ENCODE data around the gene MYBPC1. TPM values are rescaled to one million over a fixed set of nuclear protein-coding genes. Genes with fewer than 3 reads are reported as not detected.

MYBPC1 gene
- total RNA-seq, 1 donor from 2014 or later = not detected

- peaks cover 13% of the 10 kb centered on the region for H3K4me1 Mint-ChIP-seq
- no peaks in the 10 kb centered on the region for H3K36me3 Mint-ChIP-seq (ENCODE audit: low read depth)
- DNase-seq (ENCODE audit: low read depth, low spot score) = no peak
- no peaks in the 10 kb centered on the region for H3K9me3 Mint-ChIP-seq
- TF ChIP-seq, protein P1, sequence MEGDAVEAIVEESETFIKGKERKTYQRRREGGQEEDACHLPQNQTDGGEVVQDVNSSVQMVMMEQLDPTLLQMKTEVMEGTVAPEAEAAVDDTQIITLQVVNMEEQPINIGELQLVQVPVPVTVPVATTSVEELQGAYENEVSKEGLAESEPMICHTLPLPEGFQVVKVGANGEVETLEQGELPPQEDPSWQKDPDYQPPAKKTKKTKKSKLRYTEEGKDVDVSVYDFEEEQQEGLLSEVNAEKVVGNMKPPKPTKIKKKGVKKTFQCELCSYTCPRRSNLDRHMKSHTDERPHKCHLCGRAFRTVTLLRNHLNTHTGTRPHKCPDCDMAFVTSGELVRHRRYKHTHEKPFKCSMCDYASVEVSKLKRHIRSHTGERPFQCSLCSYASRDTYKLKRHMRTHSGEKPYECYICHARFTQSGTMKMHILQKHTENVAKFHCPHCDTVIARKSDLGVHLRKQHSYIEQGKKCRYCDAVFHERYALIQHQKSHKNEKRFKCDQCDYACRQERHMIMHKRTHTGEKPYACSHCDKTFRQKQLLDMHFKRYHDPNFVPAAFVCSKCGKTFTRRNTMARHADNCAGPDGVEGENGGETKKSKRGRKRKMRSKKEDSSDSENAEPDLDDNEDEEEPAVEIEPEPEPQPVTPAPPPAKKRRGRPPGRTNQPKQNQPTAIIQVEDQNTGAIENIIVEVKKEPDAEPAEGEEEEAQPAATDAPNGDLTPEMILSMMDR (conservative IDR thresholded peaks at IDR 0.05) = no peak
- H3K4me3 Mint-ChIP-seq = no peak overlapping the region
- no peak overlapping the region for H3K27ac Mint-ChIP-seq (ENCODE audit: unreplicated experiment)
- peaks cover 10% of the 10 kb centered on the region for H3K27me3 Mint-ChIP-seq (ENCODE audit: low read depth)
These were observed 96.8 kb downstream of the MYBPC1 start for GRCh38 chr12:101691503-101692096.

DNA sequence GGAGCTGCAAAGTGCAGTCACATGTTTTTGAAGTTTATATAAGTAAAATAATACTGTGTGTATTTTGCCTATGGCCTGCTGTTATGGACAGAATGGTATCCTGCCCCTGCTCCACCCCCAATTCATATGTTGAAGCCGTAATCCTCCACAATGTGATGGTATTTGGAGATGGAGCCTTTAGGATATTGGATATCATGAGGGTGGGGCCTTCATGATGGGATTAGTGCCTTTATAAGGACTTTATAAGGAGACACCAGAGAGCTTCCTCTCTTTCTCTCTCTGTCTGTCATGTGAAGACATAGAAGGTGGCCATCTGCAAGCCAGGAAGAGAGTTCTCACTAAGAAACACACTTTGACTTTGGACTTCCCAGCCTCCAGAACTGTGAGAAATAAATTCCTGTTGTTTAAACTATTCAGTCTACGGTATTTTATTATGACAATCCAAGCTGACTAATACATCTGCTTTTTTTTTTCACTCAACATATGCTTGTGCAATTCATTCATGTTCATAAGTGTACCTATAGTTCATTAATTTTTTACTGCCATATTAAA, 99.6 kb downstream of the MYBPC1 start:
- H3K9me3 Mint-ChIP-seq = no peaks in the 10 kb centered on the region
- H3K4me3 Mint-ChIP-seq = no peak overlapping the region

DNA sequence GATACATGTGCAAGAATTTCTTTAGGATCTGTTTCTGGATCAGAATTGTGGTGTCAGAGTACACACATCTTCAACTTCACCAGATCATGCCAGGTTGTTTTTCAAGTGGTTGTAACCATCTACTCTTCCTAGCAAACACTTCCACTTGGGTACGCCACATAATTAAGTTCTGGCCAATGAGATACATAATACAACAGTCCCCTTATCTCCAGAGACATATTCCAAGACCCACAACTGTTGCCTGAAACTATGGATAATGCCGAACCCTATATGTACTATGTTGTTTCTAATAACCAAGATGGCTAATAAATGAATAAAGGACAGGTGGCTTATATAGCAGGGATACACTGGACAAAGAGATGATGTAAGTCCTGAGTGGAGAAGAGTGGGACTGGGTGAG, 100.2 kb downstream of the MYBPC1 start:
- H3K4me3 Mint-ChIP-seq = peak overlapping the region; percentile 92
- peaks cover 33% of the 10 kb centered on the region for H3K4me1 Mint-ChIP-seq
- TF ChIP-seq, protein P1 (conservative IDR thresholded peaks at IDR 0.05) = no peak
- no peak for DNase-seq (ENCODE audit: low read depth, low spot score)
- no peak overlapping the region for H3K27ac Mint-ChIP-seq (ENCODE audit: unreplicated experiment)
- no peaks in the 10 kb centered on the region for H3K36me3 Mint-ChIP-seq (ENCODE audit: low read depth)
- H3K9me3 Mint-ChIP-seq = no peaks in the 10 kb centered on the region
- peaks cover 10% of the 10 kb centered on the region for H3K27me3 Mint-ChIP-seq (ENCODE audit: low read depth)

More for the DNA sequence above, 99.6 kb downstream of the MYBPC1 start:
- no peak overlapping the region for H3K27ac Mint-ChIP-seq (ENCODE audit: unreplicated experiment)
- DNase-seq (ENCODE audit: low read depth, low spot score) = no peak
- H3K36me3 Mint-ChIP-seq (ENCODE audit: low read depth) = no peaks in the 10 kb centered on the region
- H3K4me1 Mint-ChIP-seq = peaks cover 28% of the 10 kb centered on the region
- TF ChIP-seq, protein P1 (conservative IDR thresholded peaks at IDR 0.05) = no peak
- H3K27me3 Mint-ChIP-seq (ENCODE audit: low read depth) = peaks cover 10% of the 10 kb centered on the region

DNA sequence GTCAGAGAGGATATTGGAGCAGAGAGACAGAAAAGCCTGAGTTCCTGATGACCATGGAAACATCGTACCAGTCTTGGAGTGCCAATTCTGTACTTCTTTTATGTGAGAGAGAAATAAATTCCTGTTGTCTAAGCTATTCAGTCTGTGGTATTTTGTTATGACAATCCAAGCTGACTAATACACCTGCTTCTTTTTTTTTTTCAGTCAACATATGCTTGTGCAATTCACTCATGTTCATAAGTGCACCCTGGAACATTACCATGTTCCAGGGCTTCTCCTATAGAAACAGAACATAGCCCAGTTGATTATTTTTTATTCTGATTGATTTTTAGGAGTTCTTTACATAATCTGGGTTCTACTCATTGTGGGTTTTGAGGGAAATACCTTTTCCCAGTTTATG, 100.9 kb downstream of the MYBPC1 start:
- no peaks in the 10 kb centered on the region for H3K9me3 Mint-ChIP-seq
- no peaks in the 10 kb centered on the region for H3K36me3 Mint-ChIP-seq (ENCODE audit: low read depth)
- H3K4me1 Mint-ChIP-seq = peaks cover 39% of the 10 kb centered on the region
- H3K4me3 Mint-ChIP-seq = peak overlapping the region; percentile 92
- TF ChIP-seq, protein P1 (conservative IDR thresholded peaks at IDR 0.05) = no peak
- peaks cover 10% of the 10 kb centered on the region for H3K27me3 Mint-ChIP-seq (ENCODE audit: low read depth)
- H3K27ac Mint-ChIP-seq (ENCODE audit: unreplicated experiment) = no peak overlapping the region
- DNase-seq (ENCODE audit: low read depth, low spot score) = no peak

- H3K4me1 Mint-ChIP-seq = peaks cover 41% of the 10 kb centered on the region
- H3K27me3 Mint-ChIP-seq (ENCODE audit: low read depth) = peaks cover 10% of the 10 kb centered on the region
- H3K36me3 Mint-ChIP-seq (ENCODE audit: low read depth) = no peaks in the 10 kb centered on the region
- H3K27ac Mint-ChIP-seq (ENCODE audit: unreplicated experiment) = peak overlapping the region; percentile 94
- H3K4me3 Mint-ChIP-seq = peak overlapping the region; percentile 92
- TF ChIP-seq, protein P1 (conservative IDR thresholded peaks at IDR 0.05) = no peak
- DNase-seq (ENCODE audit: low read depth, low spot score) = no peak
- no peaks in the 10 kb centered on the region for H3K9me3 Mint-ChIP-seq
These were observed 101.8 kb downstream of the MYBPC1 start for GRCh38 chr12:101696251-101697196.

Data from neural crest cell (in vitro differentiated cells).